ENCODE measurements around the gene ITPK1.

The ITPK1 gene

GRCh38 chr14:92914087-92914656 lies 201.6 kb downstream of the ITPK1 start:
- no peak for TF ChIP-seq CTCF (conservative IDR thresholded peaks at IDR 0.05; ENCODE audit: low read length)
- peak; percentile 4 for DNase-seq (ENCODE audit: low read depth)
- H3K4me3 ChIP-seq (ENCODE audit: low read length): no peak overlapping the region

- H3K4me3 ChIP-seq (ENCODE audit: low read length): no peak overlapping the region
- TF ChIP-seq CTCF (conservative IDR thresholded peaks at IDR 0.05; ENCODE audit: low read length): no peak
- no peak for DNase-seq (ENCODE audit: low read depth)
Measured at GRCh38 chr14:92907316-92907911, 208.3 kb downstream of the ITPK1 start.

- TF ChIP-seq CTCF (conservative IDR thresholded peaks at IDR 0.05; ENCODE audit: low read length): no peak
- no peak for DNase-seq (ENCODE audit: low read depth)
- H3K4me3 ChIP-seq (ENCODE audit: low read length): no peak overlapping the region
Measured at GRCh38 chr14:92906823-92907222, 208.9 kb downstream of the ITPK1 start.

GRCh38 chr14:92906420-92906819 lies 209.3 kb downstream of the ITPK1 start:
- no peak for TF ChIP-seq CTCF (conservative IDR thresholded peaks at IDR 0.05; ENCODE audit: low read length)
- no peak overlapping the region for H3K4me3 ChIP-seq (ENCODE audit: low read length)
- no peak for DNase-seq (ENCODE audit: low read depth)

GRCh38 chr14:92905667-92906066 lies 210.1 kb downstream of the ITPK1 start:
- H3K4me3 ChIP-seq (ENCODE audit: low read length): no peak overlapping the region
- TF ChIP-seq CTCF (conservative IDR thresholded peaks at IDR 0.05; ENCODE audit: low read length): no peak
- no peak for DNase-seq (ENCODE audit: low read depth)

GRCh38 chr14:92903359-92903758 lies 212.4 kb downstream of the ITPK1 start:
- no peak for DNase-seq (ENCODE audit: low read depth)
- no peak overlapping the region for H3K4me3 ChIP-seq (ENCODE audit: low read length)
- TF ChIP-seq CTCF (conservative IDR thresholded peaks at IDR 0.05; ENCODE audit: low read length): no peak

GRCh38 chr14:92902726-92903125 lies 213.0 kb downstream of the ITPK1 start:
- no peak for TF ChIP-seq CTCF (conservative IDR thresholded peaks at IDR 0.05; ENCODE audit: low read length)
- DNase-seq (ENCODE audit: low read depth): no peak
- no peak overlapping the region for H3K4me3 ChIP-seq (ENCODE audit: low read length)

All from AG10803 (cell line).